GM12878 (cell line): ENCODE results near the gene PDCD5. TPM values are rescaled to one million over a fixed set of nuclear protein-coding genes. Genes with fewer than 3 reads are reported as not detected.

Source experiments
- ATAC-seq: fragments of 200-7000 bp; cut with Tn5 transposase; 3 replicates; pipeline ENCODE4 v1.9.1; 2020; ENCODE audit warnings: mild to moderate bottlenecking, moderate library complexity
- BruUV-seq: library from RNA; stranded (reverse); fragments of 400-500 nt; replicated peaks from 2 replicates; lab custom pipeline; 2021; lab: Mats Ljungman, UMichigan
- CTCF ChIA-PET: fragments of 300-600 bp; sonication (Branson Sonifier 250); formaldehyde crosslinking; extraction: SDS; loops from one replicate; lab custom pipeline; 2021; ENCODE audit warnings: inconsistent platforms; lab: Yijun Ruan, JAX
- POLR2A ChIA-PET: fragments of 350-600 bp; formaldehyde crosslinking; extraction: SDS; loops from one replicate; lab custom pipeline; 2021; ENCODE audit warnings: inconsistent platforms; lab: Charles Lee
- RAD21 ChIA-PET: fragments of 300-600 bp; sonication (Branson Sonifier 250); formaldehyde crosslinking; loops from one replicate; lab custom pipeline; 2023; ENCODE audit warnings: antibody characterized with exemption; ENCODE audit not compliant: unreplicated experiment; lab: Charles Lee
- SMC1A ChIA-PET: fragments of 300-600 bp; sonication (Branson Sonifier 250); formaldehyde crosslinking; loops from one replicate; lab custom pipeline; 2023; ENCODE audit not compliant: unreplicated experiment, uncharacterized antibody; lab: Charles Lee
- DNase-seq: peaks from one replicate; pipeline ENCODE4 v3.0.0-alpha.2; 2011; ENCODE audit warnings: low read depth, low spot score
- FAIRE-seq: peaks from 3 replicates; lab custom pipeline; 2011; peaks lifted over from hg19 to GRCh38; lab: Jason Lieb, UNC
- H2AFZ ChIP-seq: 2 replicates; pipeline ENCODE4 v1.6.0; 2011; ENCODE audit warnings: low read depth, low read length, control low read depth; ENCODE audit not compliant: control insufficient read depth
- H3K27ac ChIP-seq: 2 replicates; pipeline ENCODE4 v1.5.1; 2011; ENCODE audit warnings: control low read depth; ENCODE audit not compliant: control insufficient read depth, insufficient read depth
- H3K27me3 ChIP-seq, 2 experiments: replicated peaks in 1 of 2; 2 replicates each; pipeline versions ENCODE4 v1.6.0 to v1.6.1; 2011; ENCODE audit warnings: low read length in 1 of 2; ENCODE audit not compliant: control insufficient read depth in 2 of 2, insufficient read depth in 2 of 2
- H3K36me3 ChIP-seq, 2 experiments: 2 replicates each; pipeline ENCODE4 v1.5.1; 2011; ENCODE audit warnings: low read length in 1 of 2; ENCODE audit not compliant: control insufficient read depth in 2 of 2, insufficient read depth in 2 of 2
- H3K4me1 ChIP-seq: 2 replicates; pipeline ENCODE4 v1.6.1; 2011; ENCODE audit warnings: mild to moderate bottlenecking, low read length, moderate library complexity, mixed read lengths; ENCODE audit not compliant: control insufficient read depth, insufficient read depth
- H3K4me2 ChIP-seq: 2 replicates; pipeline ENCODE4 v1.6.0; 2011; ENCODE audit warnings: control low read depth; ENCODE audit not compliant: control insufficient read depth, insufficient read depth
- H3K4me3 ChIP-seq: fragments of 200-600 bp; sonication (generic); 2 replicates; pipeline ENCODE4 v1.5.1; 2016
- H3K79me2 ChIP-seq: 2 replicates; pipeline ENCODE4 v1.6.0; 2011; ENCODE audit warnings: low read length; ENCODE audit not compliant: control insufficient read depth, insufficient read depth
- H3K9ac ChIP-seq: 2 replicates; pipeline ENCODE4 v1.8.0; 2011; ENCODE audit warnings: low read length, control low read depth, mixed read lengths; ENCODE audit not compliant: control insufficient read depth, insufficient read depth
- H3K9me3 ChIP-seq: replicated peaks from 3 replicates; pipeline ENCODE4 v1.5.1; 2011; ENCODE audit warnings: mild to moderate bottlenecking, low read length; ENCODE audit not compliant: control insufficient read depth, insufficient read depth
- H4K20me1 ChIP-seq: 2 replicates; pipeline ENCODE4 v1.6.0; 2011; ENCODE audit not compliant: control insufficient read depth, insufficient read depth
- ASH2L ChIP-seq: fragments of 300-600, 200-600 bp; sonication (generic); IDR thresholded peaks from 2 replicates; pipeline ENCODE4 v1.6.1; 2017; ENCODE audit warnings: low read depth, mild to moderate bottlenecking, borderline replicate concordance
- BMI1 ChIP-seq: fragments of 450-650 bp; IDR thresholded peaks from 2 replicates; pipeline ENCODE4 v1.6.1; 2016; ENCODE audit warnings: mild to moderate bottlenecking, moderate library complexity, borderline replicate concordance
- CBX3 ChIP-seq: fragments of 200-600 bp; sonication (generic); IDR thresholded peaks from 2 replicates; pipeline ENCODE4 v1.6.1; 2016; ENCODE audit warnings: low read depth, borderline replicate concordance
- CEBPB ChIP-seq, 2 experiments: fragments of 150-350 bp in 1 of 2; IDR thresholded peaks; 2 replicates each; pipeline ENCODE4 v1.6.1; 2012 to 2014; ENCODE audit warnings: low read depth in 2 of 2, low read length in 2 of 2, borderline replicate concordance in 1 of 2, inconsistent platforms in 1 of 2
- EGR1 ChIP-seq, 2 experiments: IDR thresholded peaks; 1 replicate in 1 of 2; 2 replicates in 1 of 2; pipeline ENCODE4 v1.6.1; 2011 to 2012; ENCODE audit warnings: low read depth in 2 of 2, low read length in 2 of 2, borderline replicate concordance in 1 of 2, mild to moderate bottlenecking in 1 of 2, moderate library complexity in 1 of 2
- MYB ChIP-seq: fragments of 150-350 bp; IDR thresholded peaks from 2 replicates; pipeline ENCODE4 v1.6.1; 2014; ENCODE audit warnings: mild to moderate bottlenecking, low read depth, low read length, borderline replicate concordance
- NFXL1 ChIP-seq: fragments of 450-650 bp; IDR thresholded peaks from 2 replicates; pipeline ENCODE4 v1.6.1; 2017; ENCODE audit warnings: antibody characterized with exemption, mild to moderate bottlenecking, borderline replicate concordance
- PAX8 ChIP-seq: fragments of 450-650 bp; IDR thresholded peaks from 2 replicates; pipeline ENCODE4 v1.6.1; 2017; ENCODE audit warnings: mild to moderate bottlenecking, moderate library complexity
- PML ChIP-seq: IDR thresholded peaks from 2 replicates; pipeline ENCODE4 v1.6.1; 2012; ENCODE audit warnings: low read length, inconsistent platforms
- RELA ChIP-seq: fragments of 450-650 bp; IDR thresholded peaks from 2 replicates; pipeline ENCODE4 v1.8.0; 2014; ENCODE audit warnings: borderline replicate concordance; ENCODE audit not compliant: partially characterized antibody
- SREBF2 ChIP-seq: IDR thresholded peaks from 2 replicates; pipeline ENCODE4 v1.6.1; 2012; ENCODE audit warnings: mild to moderate bottlenecking, low read length
- WGBS: methylation state at CpG from one replicate; pipeline ENCODE4 v1.1.6; 2016; ENCODE audit warnings: low lambda C conversion rate; ENCODE audit not compliant: insufficient replicate concordance, insufficient coverage; ENCODE audit errors: missing lambda C conversion rate; 5-methylcytosine and 5-hydroxymethylcytosine counted together
- in situ Hi-C: fragments of 300-500 bp; cut with MboI; formaldehyde crosslinking; loops from 9 replicates; pipeline ENCODE4 v1.14.3; 2018; ENCODE audit warnings: mixed read lengths
- intact Hi-C: fragments of 100-400 bp; cut with micrococcal nuclease; formaldehyde crosslinking; loops from one replicate; pipeline ENCODE4 v1.14.2; 2022; ENCODE audit not compliant: unreplicated experiment
- polyA plus RNA-seq, 11 experiments: library from polyadenylated mRNA; depleted of rRNA in 4 of 11; unstranded in 6 of 11; stranded (reverse) in 5 of 11; fragments of >200 nt; fragmentation: Nextera tagmentation in 4 of 11; fragmentation: Illumina TruSeq in 1 of 11; extraction: Ambion mirVana in 4 of 11; extraction: Trizol in 1 of 11; gene quantifications; 1 replicate in 1 of 11; 2 replicates in 10 of 11; pipeline versions ENCODE4 v1.2.1 to v1.2.3, GENCODE V29; 2011 to 2016; ENCODE audit warnings: inconsistent platforms in 2 of 11, missing spikeins in 2 of 11, low read depth in 1 of 11
- total RNA-seq, 4 experiments: library from RNA; depleted of rRNA in 3 of 4; stranded (reverse); fragments of >200 nt in 3 of 4; fragmentation: Illumina TruSeq in 1 of 4; extraction: Trizol in 1 of 4; gene quantifications; 2 replicates each; pipeline versions ENCODE4 v1.2.1 to v1.2.3, GENCODE V29; 2013 to 2021
- TF ChIP-seq, protein P1 (sequence below), 3 experiments: IDR thresholded peaks in 2 of 3; conservative IDR thresholded peaks in 1 of 3; 2 replicates each; pipeline ENCODE4 v1.5.1; 2011; ENCODE audit warnings: low read depth in 3 of 3, low read length in 3 of 3, mild to moderate bottlenecking in 3 of 3, control low read depth in 2 of 3, moderate library complexity in 2 of 3, inconsistent platforms in 1 of 3, mixed read lengths in 1 of 3; ENCODE audit not compliant: control insufficient read depth in 2 of 3, insufficient read depth in 1 of 3; ENCODE audit errors: extremely low read depth in 1 of 3
- TF ChIP-seq, protein P2 (sequence below): IDR thresholded peaks from 2 replicates; pipeline ENCODE4 v1.6.1; 2011; ENCODE audit warnings: borderline replicate concordance, low read depth, mild to moderate bottlenecking, moderate library complexity, mixed read lengths, low read length; ENCODE audit not compliant: insufficient read depth; ENCODE audit errors: extremely low read length
- TF ChIP-seq, protein P3 (sequence below): fragments of 450-650 bp; formaldehyde crosslinking; IDR thresholded peaks from 2 replicates; pipeline ENCODE4 v1.4.0; 2020; ENCODE audit warnings: mild to moderate bottlenecking, moderate library complexity

Gene PDCD5
- total and polyA plus RNA-seq, 10 of the 15 experiments (the other 5 are each of a cell fraction or from before 2014, with no cell fraction given): 124 to 556 (median 227) TPM

DNA sequence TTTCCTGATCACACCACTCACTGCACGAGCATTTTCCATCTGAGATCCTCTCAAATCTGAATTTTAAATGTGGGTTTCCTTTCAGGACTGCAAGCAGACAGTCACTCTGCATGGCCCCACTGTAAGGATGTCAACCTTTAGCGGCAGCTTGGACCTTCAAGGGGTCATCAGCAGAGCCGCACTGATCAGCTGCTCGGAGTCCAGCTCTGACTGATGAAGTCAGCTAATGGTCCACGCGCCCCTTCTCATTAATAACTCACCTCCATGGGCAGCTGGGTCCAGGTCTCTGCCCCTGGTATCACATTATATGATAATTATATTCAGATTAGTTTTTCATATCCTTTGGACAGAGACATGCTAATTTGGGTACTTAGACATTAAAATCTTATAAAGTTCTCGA lies 36.1 kb upstream of the PDCD5 start:
- TF ChIP-seq CEBPB (IDR thresholded peaks at IDR 0.05; ENCODE audit: borderline replicate concordance in 1 of 2, low read depth in 2 of 2, low read length in 2 of 2) (no peak), CBX3 (no peak), PAX8 (no peak), ASH2L (no peak), NFXL1 (no peak), PML (no peak), BMI1 (no peak), MYB (no peak), EGR1 (IDR thresholded peaks at IDR 0.05; ENCODE audit: borderline replicate concordance in 1 of 2, low read depth in 2 of 2, low read length in 2 of 2) (no peak), RELA (no peak), SREBF2 (no peak)
- TF ChIP-seq, protein P1, sequence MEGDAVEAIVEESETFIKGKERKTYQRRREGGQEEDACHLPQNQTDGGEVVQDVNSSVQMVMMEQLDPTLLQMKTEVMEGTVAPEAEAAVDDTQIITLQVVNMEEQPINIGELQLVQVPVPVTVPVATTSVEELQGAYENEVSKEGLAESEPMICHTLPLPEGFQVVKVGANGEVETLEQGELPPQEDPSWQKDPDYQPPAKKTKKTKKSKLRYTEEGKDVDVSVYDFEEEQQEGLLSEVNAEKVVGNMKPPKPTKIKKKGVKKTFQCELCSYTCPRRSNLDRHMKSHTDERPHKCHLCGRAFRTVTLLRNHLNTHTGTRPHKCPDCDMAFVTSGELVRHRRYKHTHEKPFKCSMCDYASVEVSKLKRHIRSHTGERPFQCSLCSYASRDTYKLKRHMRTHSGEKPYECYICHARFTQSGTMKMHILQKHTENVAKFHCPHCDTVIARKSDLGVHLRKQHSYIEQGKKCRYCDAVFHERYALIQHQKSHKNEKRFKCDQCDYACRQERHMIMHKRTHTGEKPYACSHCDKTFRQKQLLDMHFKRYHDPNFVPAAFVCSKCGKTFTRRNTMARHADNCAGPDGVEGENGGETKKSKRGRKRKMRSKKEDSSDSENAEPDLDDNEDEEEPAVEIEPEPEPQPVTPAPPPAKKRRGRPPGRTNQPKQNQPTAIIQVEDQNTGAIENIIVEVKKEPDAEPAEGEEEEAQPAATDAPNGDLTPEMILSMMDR (IDR thresholded peaks at IDR 0.05 in 2 of 3, conservative IDR thresholded peaks at IDR 0.05 in 1 of 3; ENCODE audit: control insufficient read depth in 2 of 3, extremely low read depth in 1 of 3, insufficient read depth in 1 of 3, low read depth in 3 of 3, low read length in 3 of 3): no peak
- TF ChIP-seq, protein P2, sequence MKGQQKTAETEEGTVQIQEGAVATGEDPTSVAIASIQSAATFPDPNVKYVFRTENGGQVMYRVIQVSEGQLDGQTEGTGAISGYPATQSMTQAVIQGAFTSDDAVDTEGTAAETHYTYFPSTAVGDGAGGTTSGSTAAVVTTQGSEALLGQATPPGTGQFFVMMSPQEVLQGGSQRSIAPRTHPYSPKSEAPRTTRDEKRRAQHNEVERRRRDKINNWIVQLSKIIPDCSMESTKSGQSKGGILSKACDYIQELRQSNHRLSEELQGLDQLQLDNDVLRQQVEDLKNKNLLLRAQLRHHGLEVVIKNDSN: no peak
- TF ChIP-seq, protein P3, sequence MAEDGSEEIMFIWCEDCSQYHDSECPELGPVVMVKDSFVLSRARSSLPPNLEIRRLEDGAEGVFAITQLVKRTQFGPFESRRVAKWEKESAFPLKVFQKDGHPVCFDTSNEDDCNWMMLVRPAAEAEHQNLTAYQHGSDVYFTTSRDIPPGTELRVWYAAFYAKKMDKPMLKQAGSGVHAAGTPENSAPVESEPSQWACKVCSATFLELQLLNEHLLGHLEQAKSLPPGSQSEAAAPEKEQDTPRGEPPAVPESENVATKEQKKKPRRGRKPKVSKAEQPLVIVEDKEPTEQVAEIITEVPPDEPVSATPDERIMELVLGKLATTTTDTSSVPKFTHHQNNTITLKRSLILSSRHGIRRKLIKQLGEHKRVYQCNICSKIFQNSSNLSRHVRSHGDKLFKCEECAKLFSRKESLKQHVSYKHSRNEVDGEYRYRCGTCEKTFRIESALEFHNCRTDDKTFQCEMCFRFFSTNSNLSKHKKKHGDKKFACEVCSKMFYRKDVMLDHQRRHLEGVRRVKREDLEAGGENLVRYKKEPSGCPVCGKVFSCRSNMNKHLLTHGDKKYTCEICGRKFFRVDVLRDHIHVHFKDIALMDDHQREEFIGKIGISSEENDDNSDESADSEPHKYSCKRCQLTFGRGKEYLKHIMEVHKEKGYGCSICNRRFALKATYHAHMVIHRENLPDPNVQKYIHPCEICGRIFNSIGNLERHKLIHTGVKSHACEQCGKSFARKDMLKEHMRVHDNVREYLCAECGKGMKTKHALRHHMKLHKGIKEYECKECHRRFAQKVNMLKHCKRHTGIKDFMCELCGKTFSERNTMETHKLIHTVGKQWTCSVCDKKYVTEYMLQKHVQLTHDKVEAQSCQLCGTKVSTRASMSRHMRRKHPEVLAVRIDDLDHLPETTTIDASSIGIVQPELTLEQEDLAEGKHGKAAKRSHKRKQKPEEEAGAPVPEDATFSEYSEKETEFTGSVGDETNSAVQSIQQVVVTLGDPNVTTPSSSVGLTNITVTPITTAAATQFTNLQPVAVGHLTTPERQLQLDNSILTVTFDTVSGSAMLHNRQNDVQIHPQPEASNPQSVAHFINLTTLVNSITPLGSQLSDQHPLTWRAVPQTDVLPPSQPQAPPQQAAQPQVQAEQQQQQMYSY: no peak
- intact Hi-C loops: no loop called here
- WGBS: 78% methylated on average over 7 of the region's 7 CpGs
- Histone ChIP-seq H4K20me1 (no peaks in the 10 kb centered on the region), H3K79me2 (no peaks in the 10 kb centered on the region), H3K4me3 (no peak overlapping the region), H3K9me3 (no peaks in the 10 kb centered on the region), H3K27me3 (no peaks in the 10 kb centered on the region), H3K27ac (no peak overlapping the region), H3K4me1 (no peaks in the 10 kb centered on the region), H2AFZ (no peak overlapping the region), H3K9ac (no peak overlapping the region), H3K4me2 (no peak overlapping the region), H3K36me3 (no peaks in the 10 kb centered on the region)
- in situ Hi-C loops: no loop called here
- ChIA-PET CTCF (no interaction called here), SMC1A (no interaction called here), RAD21 (no interaction called here), POLR2A (no interaction called here)
- no peak for FAIRE-seq
- no peak for DNase-seq
- no TSS peak for BruUV-seq
- ATAC-seq: no peak
